Stimulated activated effector memory CD8-positive, alpha-beta T cell treated with anti-CD3 and anti-CD28 coated beads, Interleukin-12 subunit alpha, Interleukin-12 subunit beta, amount 100 ng/mL, for 72 hours (primary cell): Measurements from ENCODE around the gene CUEDC2.

Experiments
- ATAC-seq: fragments of 150-1000 bp; cut with Tn5 transposase; 2 replicates; pipeline ENCODE4 v1.10.0; 2021
- DNase-seq, 2 donors: peaks; one replicate each; pipeline ENCODE4 v3.0.0; 2021 to 2022; ENCODE audit warnings: low spot score in 2 of 2
- H3K27ac Mint-ChIP-seq: one replicate; pipeline ENCODE4 v1.8.0; 2022; ENCODE audit warnings: mild to moderate bottlenecking, mixed read lengths
- H3K36me3 Mint-ChIP-seq: one replicate; pipeline ENCODE4 v1.8.0; 2022; ENCODE audit warnings: mild to moderate bottlenecking, mixed read lengths
- H3K4me1 Mint-ChIP-seq: one replicate; pipeline ENCODE4 v1.8.0; 2022; ENCODE audit warnings: mixed read lengths
- H3K4me3 Mint-ChIP-seq: one replicate; pipeline ENCODE4 v1.8.0; 2022; ENCODE audit warnings: mild to moderate bottlenecking, mixed read lengths
- H3K9me3 Mint-ChIP-seq: one replicate; pipeline ENCODE4 v1.8.0; 2022; ENCODE audit warnings: mixed read lengths

CUEDC2 gene

DNA sequence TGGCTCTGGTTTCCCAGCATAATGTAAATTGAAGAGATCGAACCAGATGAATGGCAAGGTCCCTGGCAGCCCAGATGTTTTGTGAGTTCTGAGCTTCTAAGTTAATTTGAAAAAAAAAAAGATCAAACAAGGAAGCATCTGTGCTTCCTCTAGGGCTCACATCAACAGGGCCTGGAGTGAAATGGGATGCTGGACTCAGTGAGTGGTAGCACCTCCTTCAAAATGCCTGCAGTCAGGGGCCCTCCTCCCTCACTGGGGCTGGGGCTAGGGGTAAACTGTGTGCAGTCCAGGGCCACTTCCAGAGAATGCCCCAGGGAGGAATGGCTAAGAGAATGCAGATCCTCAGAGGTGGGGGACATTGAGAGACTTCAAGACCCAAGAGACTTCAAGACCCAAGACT is 6.0 kb upstream of the CUEDC2 start:
- no peak overlapping the region for H3K4me3 Mint-ChIP-seq
- DNase-seq (no peak), ATAC-seq (no peak)
- H3K4me1 Mint-ChIP-seq = peaks cover 46% of the 10 kb centered on the region
- no peaks in the 10 kb centered on the region for H3K9me3 Mint-ChIP-seq
- H3K27ac Mint-ChIP-seq = no peak overlapping the region
- peaks cover under 1% of the 10 kb centered on the region for H3K36me3 Mint-ChIP-seq

DNA sequence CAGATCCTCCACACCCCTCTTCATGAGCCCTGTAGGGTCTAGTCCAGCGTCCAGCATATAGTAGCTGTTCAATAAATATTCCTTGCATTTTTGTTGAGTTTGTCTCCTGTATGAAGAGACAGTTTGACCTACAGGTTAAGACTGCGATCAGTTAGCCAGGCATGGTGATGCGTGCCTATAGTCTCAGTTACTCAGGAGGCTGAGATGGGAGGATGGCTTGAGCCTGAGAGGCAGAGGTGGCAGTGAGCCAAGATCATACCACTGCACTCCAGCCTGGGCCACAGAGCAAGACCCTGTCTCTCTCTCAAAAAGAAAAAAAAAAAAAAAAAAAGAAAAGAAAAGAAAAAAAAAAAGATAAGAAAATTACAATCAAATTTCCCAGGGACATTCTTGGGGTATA is 5.1 kb upstream of the CUEDC2 start:
- Mint-ChIP-seq H3K36me3 (peaks cover 8% of the 10 kb centered on the region), H3K4me1 (peaks cover 55% of the 10 kb centered on the region), H3K9me3 (no peaks in the 10 kb centered on the region), H3K27ac (no peak overlapping the region), H3K4me3 (peak overlapping the region; percentile 90)
- ATAC-seq (no peak), DNase-seq (no peak)

DNA sequence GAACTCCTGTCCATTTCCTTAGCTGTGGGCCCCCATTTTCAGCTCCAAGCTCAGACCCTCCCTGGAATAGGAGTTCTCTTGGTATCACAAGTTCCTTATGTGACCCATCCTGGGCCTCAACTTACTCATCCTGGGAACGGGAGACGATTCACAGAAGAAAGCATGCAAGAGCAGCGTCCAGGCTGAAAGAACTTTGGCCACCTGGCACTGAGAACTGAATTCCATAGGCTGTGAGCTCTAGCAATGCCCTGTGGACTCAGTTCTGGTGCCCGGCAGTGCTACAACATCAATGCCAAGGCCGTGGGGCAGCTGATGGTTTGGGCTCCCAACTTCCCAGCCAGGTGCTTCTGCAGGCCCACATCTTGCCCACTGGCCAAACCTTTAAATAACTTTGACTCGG is 3.9 kb upstream of the CUEDC2 start:
- DNase-seq = no peak
- H3K4me1 Mint-ChIP-seq = peaks cover 65% of the 10 kb centered on the region
- H3K4me3 Mint-ChIP-seq = peak overlapping the region; percentile 90
- no peak for ATAC-seq
- peaks cover 8% of the 10 kb centered on the region for H3K36me3 Mint-ChIP-seq
- peak overlapping the region; percentile 95 for H3K27ac Mint-ChIP-seq
- H3K9me3 Mint-ChIP-seq = no peaks in the 10 kb centered on the region

GRCh38 chr10:102435529-102436233 is 3.3 kb upstream of the CUEDC2 start:
- DNase-seq (peak in 1 of 2 donors; percentile 71), ATAC-seq (peak; percentile 27)
- H3K4me3 Mint-ChIP-seq = peak overlapping the region; percentile 90
- peak overlapping the region; percentile 95 for H3K27ac Mint-ChIP-seq
- H3K36me3 Mint-ChIP-seq = peaks cover 8% of the 10 kb centered on the region
- peaks cover 66% of the 10 kb centered on the region for H3K4me1 Mint-ChIP-seq
- no peaks in the 10 kb centered on the region for H3K9me3 Mint-ChIP-seq

DNA sequence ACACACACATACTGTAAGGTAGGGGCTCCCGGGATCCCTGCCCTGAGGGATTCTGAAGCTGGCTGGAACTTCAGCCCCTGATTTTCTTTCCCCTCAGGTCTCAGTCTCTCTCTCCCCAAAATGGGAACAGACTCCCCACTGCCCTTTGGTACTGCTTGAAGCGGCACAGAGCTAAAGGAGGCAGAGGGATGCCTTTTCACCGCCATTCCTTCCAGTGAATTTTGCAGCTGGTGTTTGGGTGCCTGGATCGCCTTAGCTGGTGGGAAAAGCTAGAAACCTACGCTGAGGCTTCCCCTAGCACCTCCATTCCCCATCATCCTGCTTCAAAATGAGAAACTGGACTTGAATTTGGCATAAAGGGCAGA is 2.7 kb upstream of the CUEDC2 start:
- Mint-ChIP-seq H3K4me3 (peak overlapping the region; percentile 90), H3K4me1 (peaks cover 66% of the 10 kb centered on the region), H3K36me3 (peaks cover 8% of the 10 kb centered on the region), H3K27ac (peak overlapping the region; percentile 95), H3K9me3 (no peaks in the 10 kb centered on the region)
- ATAC-seq (no peak), DNase-seq (no peak)

GRCh38 chr10:102434394-102435132 is 2.2 kb upstream of the CUEDC2 start:
- peak overlapping the region; percentile 90 for H3K4me3 Mint-ChIP-seq
- ATAC-seq (no peak), DNase-seq (no peak)
- H3K36me3 Mint-ChIP-seq = peaks cover 8% of the 10 kb centered on the region
- H3K27ac Mint-ChIP-seq = peak overlapping the region; percentile 95
- peaks cover 66% of the 10 kb centered on the region for H3K4me1 Mint-ChIP-seq
- no peaks in the 10 kb centered on the region for H3K9me3 Mint-ChIP-seq

DNA sequence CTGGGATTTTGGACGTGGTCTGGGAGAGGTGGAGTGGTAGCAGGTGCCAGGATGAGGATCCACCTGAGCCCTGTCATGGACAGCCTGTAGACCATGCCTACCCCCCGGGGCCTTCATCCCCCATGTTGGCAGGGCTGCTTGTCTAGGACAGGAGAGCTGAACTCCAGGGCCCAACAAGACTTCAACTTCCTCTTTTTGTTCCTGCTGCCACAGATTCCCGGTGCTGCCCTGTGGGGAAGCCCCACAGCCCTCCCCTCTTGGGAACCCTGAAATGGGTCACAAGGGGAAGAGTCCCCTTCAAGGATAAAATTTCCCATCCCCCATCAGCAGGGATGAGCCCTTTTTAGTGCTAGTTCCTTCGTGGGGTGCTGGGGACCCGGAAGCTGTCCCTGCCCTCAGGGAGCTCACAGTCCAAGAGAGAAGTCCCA is 1.3 kb upstream of the CUEDC2 start:
- no peak for DNase-seq
- Mint-ChIP-seq H3K4me3 (peak overlapping the region; percentile 90), H3K36me3 (peaks cover 9% of the 10 kb centered on the region), H3K27ac (peak overlapping the region; percentile 95), H3K9me3 (no peaks in the 10 kb centered on the region), H3K4me1 (peaks cover 66% of the 10 kb centered on the region)
- no peak for ATAC-seq

DNA sequence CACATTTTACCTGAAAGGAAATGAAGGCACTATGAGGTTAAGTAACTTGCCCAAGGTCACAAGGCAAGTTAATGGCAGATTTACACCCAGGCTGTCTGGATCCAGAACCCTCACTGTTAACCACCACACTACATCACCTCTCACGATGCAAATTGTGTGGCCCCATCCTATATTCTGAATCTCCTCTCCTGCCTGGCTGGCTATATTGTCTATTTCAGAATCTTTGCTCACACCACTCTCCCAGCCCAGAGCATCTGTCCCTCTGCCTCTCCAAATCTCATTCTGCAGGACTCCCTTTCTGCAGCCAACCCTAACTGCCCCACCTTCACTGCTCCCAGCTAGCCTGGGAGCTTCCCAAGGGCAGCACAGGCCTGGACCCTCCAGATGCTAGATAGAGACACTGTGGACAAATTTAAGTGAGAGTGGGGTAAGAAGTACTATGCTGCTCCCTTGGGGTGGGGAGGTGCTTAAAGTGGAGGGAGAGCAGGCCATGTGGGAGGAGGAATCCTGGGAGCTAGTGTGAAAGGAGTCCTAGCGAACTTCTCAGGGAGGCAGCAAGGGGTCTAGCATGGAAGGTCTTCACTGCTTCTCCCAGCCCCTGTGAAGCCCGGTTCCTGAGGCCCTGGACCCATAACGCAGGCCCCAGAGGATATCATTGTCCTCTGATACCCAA is 786 bp downstream of the CUEDC2 start:
- ATAC-seq = no peak
- H3K4me3 Mint-ChIP-seq = peak overlapping the region; percentile 90
- peaks cover 64% of the 10 kb centered on the region for H3K4me1 Mint-ChIP-seq
- DNase-seq = no peak
- no peaks in the 10 kb centered on the region for H3K9me3 Mint-ChIP-seq
- H3K36me3 Mint-ChIP-seq = peaks cover 14% of the 10 kb centered on the region
- peak overlapping the region; percentile 95 for H3K27ac Mint-ChIP-seq

DNA sequence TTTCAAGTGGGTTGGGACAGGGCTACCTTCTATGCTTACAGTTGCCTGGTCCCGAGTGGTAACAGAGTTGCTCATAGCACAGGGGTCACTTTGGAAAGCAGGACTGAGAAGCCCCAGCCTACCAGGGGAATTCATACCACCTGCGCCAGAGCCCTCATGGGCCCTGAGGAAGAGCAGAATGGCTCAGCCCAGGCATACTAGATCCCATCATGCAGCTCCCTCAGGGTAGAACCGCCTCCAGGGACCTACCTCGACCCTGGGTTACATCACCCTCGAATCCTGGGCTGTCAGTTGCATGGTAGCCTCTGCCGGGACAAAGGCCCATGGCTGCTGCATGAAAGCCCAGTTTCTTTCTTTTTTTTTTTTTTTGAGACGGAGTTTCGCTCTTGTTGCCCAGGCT is 2.9 kb downstream of the CUEDC2 start:
- ATAC-seq (no peak), DNase-seq (no peak)
- no peaks in the 10 kb centered on the region for H3K9me3 Mint-ChIP-seq
- no peak overlapping the region for H3K27ac Mint-ChIP-seq
- peaks cover 53% of the 10 kb centered on the region for H3K4me1 Mint-ChIP-seq
- H3K4me3 Mint-ChIP-seq = no peak overlapping the region
- peaks cover 14% of the 10 kb centered on the region for H3K36me3 Mint-ChIP-seq

DNA sequence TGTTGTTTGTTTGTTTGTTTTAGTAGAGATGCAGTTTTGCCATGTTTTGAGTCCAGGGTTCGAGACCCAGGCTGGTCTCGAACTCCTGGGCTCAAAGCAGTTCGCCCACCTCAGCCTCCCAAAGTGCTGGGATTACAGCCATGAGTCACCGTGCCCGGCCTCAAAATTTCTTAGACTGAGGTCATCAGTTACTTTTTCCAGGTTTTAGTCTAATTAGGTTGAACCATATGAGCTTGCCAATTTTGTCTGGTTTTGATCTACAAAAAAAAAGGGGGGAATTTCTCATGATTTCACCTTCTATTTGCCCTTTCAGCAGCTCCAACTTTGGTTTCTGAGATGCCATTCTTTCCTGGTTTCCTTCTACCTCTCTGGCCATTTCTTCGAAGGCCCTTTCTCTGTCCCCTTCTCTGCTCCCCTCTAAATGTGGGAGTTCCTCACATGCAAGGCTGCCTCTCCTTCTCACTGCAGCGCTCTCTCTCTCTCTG is 5.5 kb downstream of the CUEDC2 start:
- Mint-ChIP-seq H3K36me3 (peaks cover 29% of the 10 kb centered on the region), H3K27ac (peak overlapping the region; percentile 30), H3K4me3 (no peak overlapping the region), H3K9me3 (no peaks in the 10 kb centered on the region), H3K4me1 (peaks cover 41% of the 10 kb centered on the region)
- DNase-seq (no peak), ATAC-seq (no peak)

DNA sequence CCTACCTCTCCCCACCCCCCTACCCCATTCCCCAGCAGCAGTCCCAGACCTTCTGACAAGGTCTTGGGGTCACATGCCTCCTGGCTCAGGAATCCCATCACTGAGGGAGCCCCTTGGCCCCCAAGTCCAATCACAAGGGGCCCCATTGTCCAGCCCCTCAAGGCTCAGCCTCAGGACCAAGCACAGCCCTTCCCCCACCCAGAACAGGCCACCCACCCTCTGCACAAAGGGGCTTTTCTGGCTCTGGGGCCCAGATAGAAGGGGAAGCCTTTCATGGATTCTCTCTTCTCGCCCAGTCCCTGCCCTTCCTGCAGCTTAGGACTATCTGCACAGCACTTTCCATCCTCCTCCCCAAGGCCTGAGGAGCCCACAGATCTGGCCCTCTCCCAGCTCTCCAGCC is 6.9 kb downstream of the CUEDC2 start:
- Mint-ChIP-seq H3K9me3 (no peaks in the 10 kb centered on the region), H3K27ac (peak overlapping the region; percentile 30), H3K4me3 (no peak overlapping the region), H3K4me1 (peaks cover 41% of the 10 kb centered on the region), H3K36me3 (peaks cover 37% of the 10 kb centered on the region)
- ATAC-seq (no peak), DNase-seq (no peak)

- ATAC-seq (no peak), DNase-seq (no peak)
- Mint-ChIP-seq H3K27ac (peak overlapping the region; percentile 30), H3K9me3 (no peaks in the 10 kb centered on the region), H3K36me3 (peaks cover 42% of the 10 kb centered on the region), H3K4me3 (no peak overlapping the region), H3K4me1 (peaks cover 46% of the 10 kb centered on the region)
These were observed 7.5 kb downstream of the CUEDC2 start for GRCh38 chr10:102424916-102425315.

DNA sequence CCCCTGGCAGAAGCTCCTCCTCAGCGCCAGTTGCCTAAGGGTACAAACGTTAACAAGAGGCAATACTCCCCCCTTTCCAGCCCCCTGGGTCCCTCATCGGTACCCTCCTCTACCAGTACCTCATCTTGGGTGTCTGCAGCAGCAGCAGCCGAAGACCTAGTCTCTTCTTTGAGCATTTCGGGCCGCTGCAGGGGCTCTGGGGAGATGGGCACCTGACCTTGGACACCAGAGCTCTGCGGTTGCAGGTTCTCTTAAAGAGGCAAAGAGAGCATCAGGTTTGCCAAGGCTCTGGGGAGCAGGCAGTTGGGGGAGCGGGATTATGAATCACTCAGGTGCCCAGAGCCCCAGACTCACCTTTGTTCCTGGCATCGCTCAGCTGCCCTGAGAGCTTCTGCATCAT is 8.2 kb downstream of the CUEDC2 start:
- Mint-ChIP-seq H3K9me3 (no peaks in the 10 kb centered on the region), H3K4me3 (no peak overlapping the region), H3K36me3 (peaks cover 43% of the 10 kb centered on the region), H3K27ac (peak overlapping the region; percentile 34), H3K4me1 (peaks cover 53% of the 10 kb centered on the region)
- DNase-seq (no peak), ATAC-seq (no peak)

DNA sequence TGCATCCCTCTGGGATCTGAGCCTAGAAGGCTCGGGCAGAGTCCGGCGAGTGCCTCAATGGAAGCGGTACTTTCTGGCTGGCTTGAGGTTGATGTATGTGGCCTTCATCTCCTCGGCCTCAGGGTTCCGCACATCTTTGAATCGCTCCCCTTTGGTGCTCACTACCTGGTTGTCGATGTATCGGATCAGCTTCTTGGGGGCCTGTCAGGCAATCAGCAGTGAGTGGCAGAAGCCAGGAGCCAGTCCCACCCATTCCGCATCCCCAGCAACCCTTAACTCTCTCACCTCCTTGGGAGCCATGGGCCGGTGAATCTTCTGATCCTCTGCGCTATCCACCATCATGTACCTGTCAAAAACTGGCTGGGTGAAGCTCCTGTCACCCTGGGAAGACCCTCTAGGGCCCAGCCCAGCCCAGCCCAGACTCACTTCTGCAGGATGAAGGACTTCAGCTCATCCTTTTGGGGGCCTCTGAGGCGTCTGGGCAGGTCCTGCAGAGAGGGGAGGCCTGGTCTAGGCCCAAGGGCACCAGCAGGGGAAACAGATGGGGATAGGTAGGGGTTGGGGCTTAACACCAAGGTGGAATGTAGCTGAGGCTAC is 8.9 kb downstream of the CUEDC2 start:
- peaks cover 57% of the 10 kb centered on the region for H3K4me1 Mint-ChIP-seq
- H3K4me3 Mint-ChIP-seq = peak overlapping the region; percentile 98
- H3K9me3 Mint-ChIP-seq = no peaks in the 10 kb centered on the region
- peak overlapping the region; percentile 34 for H3K27ac Mint-ChIP-seq
- ATAC-seq (no peak), DNase-seq (no peak)
- peaks cover 44% of the 10 kb centered on the region for H3K36me3 Mint-ChIP-seq

GRCh38 chr10:102422545-102423129 is 9.7 kb downstream of the CUEDC2 start:
- peak overlapping the region; percentile 98 for H3K4me3 Mint-ChIP-seq
- peak overlapping the region; percentile 63 for H3K27ac Mint-ChIP-seq
- no peaks in the 10 kb centered on the region for H3K9me3 Mint-ChIP-seq
- H3K4me1 Mint-ChIP-seq = peaks cover 54% of the 10 kb centered on the region
- ATAC-seq (peak; percentile 3), DNase-seq (no peak)
- peaks cover 40% of the 10 kb centered on the region for H3K36me3 Mint-ChIP-seq
